ENCODE measurements around the gene SMAD7. TPM values are rescaled to one million over a fixed set of nuclear protein-coding genes. Genes with fewer than 3 reads are reported as not detected.

Gene SMAD7
- total RNA-seq, 1 experiment from 2014 or later = 78.3 TPM

GRCh38 chr18:48929212-48929612 is 21.6 kb downstream of the SMAD7 start:
- no peaks in the 10 kb centered on the region for H3K27me3 ChIP-seq (ENCODE audit: control insufficient read depth, insufficient read depth, low read length)
- DNase-seq = peak; percentile 30
- no peak overlapping the region for H3K4me3 ChIP-seq (ENCODE audit: insufficient read depth, low read depth, low read length)
- H3K36me3 ChIP-seq (replicated peaks; ENCODE audit: control insufficient read depth, insufficient read depth, low read length) = peaks cover 5% of the 10 kb centered on the region

GRCh38 chr18:48928787-48929186 is 22.0 kb downstream of the SMAD7 start:
- Histone ChIP-seq H3K36me3 (replicated peaks; ENCODE audit: control insufficient read depth, insufficient read depth, low read length) (peaks cover 7% of the 10 kb centered on the region), H3K27me3 (ENCODE audit: control insufficient read depth, insufficient read depth, low read length) (no peaks in the 10 kb centered on the region), H3K4me3 (ENCODE audit: insufficient read depth, low read depth, low read length) (no peak overlapping the region)
- DNase-seq = peak; percentile 46

DNA sequence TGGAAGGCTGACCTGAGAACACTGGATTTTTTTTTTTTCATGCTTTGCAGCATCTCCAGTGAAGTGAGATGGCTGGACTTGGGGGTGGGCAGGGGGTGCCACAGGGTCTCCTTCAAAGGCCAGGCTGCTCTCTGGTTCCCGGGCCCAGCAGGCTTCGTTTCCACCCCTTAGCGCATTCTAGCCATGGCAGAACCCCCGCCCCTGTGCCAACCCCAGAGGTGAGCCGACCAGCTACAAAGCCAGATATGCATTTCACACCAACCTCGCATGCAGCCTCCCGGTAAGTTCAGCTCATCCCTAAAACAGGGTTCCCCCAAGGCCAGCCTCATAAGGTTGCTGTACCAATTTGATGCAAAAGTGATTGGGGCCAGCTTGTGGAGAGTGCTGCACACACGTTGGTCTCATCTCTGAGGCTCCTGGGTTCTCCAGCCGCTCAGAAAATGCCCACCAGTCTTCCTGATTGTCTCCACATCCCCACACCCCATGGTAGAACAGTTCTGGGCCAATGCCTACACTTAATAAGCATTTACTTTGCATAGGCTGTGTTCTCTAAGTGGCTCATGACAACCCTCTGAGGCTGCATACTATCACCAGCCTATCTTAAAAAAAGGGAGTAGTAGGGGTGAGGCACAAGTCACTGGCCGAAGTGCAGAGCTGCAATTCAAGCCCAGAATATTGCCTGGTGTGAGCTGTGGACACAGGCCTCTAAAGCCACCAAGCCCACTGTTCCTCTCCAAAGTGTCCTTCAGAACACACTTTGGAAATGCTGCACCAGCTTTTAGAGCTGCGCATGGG is 23.3 kb downstream of the SMAD7 start:
- no peaks in the 10 kb centered on the region for H3K27me3 ChIP-seq (ENCODE audit: control insufficient read depth, insufficient read depth, low read length)
- no peak overlapping the region for H3K4me3 ChIP-seq (ENCODE audit: insufficient read depth, low read depth, low read length)
- H3K36me3 ChIP-seq (replicated peaks; ENCODE audit: control insufficient read depth, insufficient read depth, low read length) = peaks cover 15% of the 10 kb centered on the region
- DNase-seq = no peak

- no peaks in the 10 kb centered on the region for H3K27me3 ChIP-seq (ENCODE audit: control insufficient read depth, insufficient read depth, low read length)
- no peak for DNase-seq
- H3K36me3 ChIP-seq (replicated peaks; ENCODE audit: control insufficient read depth, insufficient read depth, low read length) = peaks cover 18% of the 10 kb centered on the region
- H3K4me3 ChIP-seq (ENCODE audit: insufficient read depth, low read depth, low read length) = no peak overlapping the region
These were observed 24.3 kb downstream of the SMAD7 start for GRCh38 chr18:48926420-48926857.

GRCh38 chr18:48925491-48925780 is 25.3 kb downstream of the SMAD7 start:
- Histone ChIP-seq H3K4me3 (ENCODE audit: insufficient read depth, low read depth, low read length) (no peak overlapping the region), H3K36me3 (replicated peaks; ENCODE audit: control insufficient read depth, insufficient read depth, low read length) (peaks cover 26% of the 10 kb centered on the region), H3K27me3 (ENCODE audit: control insufficient read depth, insufficient read depth, low read length) (no peaks in the 10 kb centered on the region)
- no peak for DNase-seq

- Histone ChIP-seq H3K36me3 (replicated peaks; ENCODE audit: control insufficient read depth, insufficient read depth, low read length) (peaks cover 29% of the 10 kb centered on the region), H3K4me3 (ENCODE audit: insufficient read depth, low read depth, low read length) (no peak overlapping the region), H3K27me3 (ENCODE audit: control insufficient read depth, insufficient read depth, low read length) (no peaks in the 10 kb centered on the region)
- DNase-seq = peak; percentile 74
These were observed 25.9 kb downstream of the SMAD7 start for GRCh38 chr18:48924630-48925490.

- no peak for DNase-seq
- H3K36me3 ChIP-seq (replicated peaks; ENCODE audit: control insufficient read depth, insufficient read depth, low read length) = peaks cover 27% of the 10 kb centered on the region
- no peak overlapping the region for H3K4me3 ChIP-seq (ENCODE audit: insufficient read depth, low read depth, low read length)
These were observed 26.8 kb downstream of the SMAD7 start for GRCh38 chr18:48923746-48924629.

DNA sequence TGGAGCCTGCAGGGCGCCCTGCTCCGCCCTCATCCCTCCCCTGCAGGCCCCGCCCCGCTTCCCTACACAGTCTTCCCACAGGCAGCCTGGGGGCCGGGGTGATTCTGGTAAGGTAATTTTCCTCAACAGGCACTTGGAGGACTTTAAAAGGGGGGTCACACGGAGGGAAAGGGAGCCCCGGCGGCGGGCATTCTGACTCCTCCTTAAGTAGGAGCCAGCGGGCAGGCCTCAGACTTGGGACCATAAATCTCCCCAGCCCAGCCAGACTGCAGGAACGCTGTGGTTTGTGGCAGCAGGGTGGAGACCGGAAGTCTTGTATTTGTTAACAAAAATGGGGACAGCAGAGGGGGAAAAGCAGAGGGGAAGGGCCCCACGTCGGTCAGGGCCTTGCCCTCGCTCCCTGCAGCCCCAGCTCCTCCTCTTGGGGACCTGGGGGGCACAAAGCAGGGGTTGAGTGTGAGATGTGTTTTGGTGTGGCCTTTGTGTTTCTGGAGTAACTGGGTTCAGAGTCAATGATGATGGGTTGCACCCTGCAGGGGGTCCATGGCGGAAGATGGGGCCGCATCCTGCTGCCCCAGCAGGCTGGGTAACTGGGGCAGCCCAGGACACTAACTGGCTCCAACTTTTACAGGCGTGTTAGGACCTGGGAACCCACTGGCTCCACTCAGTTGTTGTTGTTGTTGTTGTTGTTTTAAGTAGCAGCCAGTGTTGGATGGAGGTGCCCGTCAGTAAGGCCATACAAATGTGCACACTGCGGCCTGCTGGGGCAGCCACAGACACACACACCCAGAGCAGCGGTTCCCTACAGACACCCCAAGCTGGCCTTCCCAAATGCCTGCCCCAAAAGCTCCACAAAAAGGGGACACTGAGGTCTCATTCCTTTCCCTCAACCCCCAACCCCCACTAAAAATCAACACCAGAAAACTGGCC is 27.7 kb downstream of the SMAD7 start:
- peak; percentile 84 for DNase-seq
- H3K36me3 ChIP-seq (replicated peaks; ENCODE audit: control insufficient read depth, insufficient read depth, low read length) = peaks cover 27% of the 10 kb centered on the region
- no peak overlapping the region for H3K4me3 ChIP-seq (ENCODE audit: insufficient read depth, low read depth, low read length)
- H3K27me3 ChIP-seq (ENCODE audit: control insufficient read depth, insufficient read depth, low read length) = no peaks in the 10 kb centered on the region

More at GRCh38 chr18:48923746-48924629, 26.8 kb downstream of the SMAD7 start:
- H3K27me3 ChIP-seq (ENCODE audit: control insufficient read depth, insufficient read depth, low read length) = no peaks in the 10 kb centered on the region

DNA sequence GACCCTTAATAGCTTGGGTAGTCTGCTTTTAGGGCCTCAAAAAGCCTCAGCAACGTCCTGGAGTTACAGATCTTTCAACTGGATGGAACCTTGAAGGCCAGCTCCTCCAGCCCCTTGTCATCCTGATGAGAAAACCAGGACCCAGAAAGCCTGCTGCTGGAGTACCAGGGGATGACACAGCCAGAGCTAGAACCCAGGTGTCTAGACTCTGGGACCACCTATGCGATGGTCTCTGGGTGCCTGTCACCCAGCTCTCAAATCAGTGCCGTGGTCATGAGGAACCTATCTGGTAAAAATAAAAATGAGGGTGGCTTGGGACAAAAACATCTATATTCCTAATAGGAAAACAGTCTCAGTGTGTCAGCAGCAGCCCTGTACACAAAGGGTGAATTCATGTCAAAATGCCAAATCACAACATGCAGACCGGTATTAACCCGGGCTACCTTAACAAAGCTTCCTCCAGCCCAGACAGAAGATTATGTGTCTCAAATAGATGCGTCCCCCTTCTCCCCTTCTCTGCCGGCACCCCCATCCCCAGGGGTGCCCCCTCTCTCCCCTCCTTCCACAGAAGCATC is 28.5 kb downstream of the SMAD7 start:
- no peak for DNase-seq
- peaks cover 27% of the 10 kb centered on the region for H3K36me3 ChIP-seq (replicated peaks; ENCODE audit: control insufficient read depth, insufficient read depth, low read length)

DNA sequence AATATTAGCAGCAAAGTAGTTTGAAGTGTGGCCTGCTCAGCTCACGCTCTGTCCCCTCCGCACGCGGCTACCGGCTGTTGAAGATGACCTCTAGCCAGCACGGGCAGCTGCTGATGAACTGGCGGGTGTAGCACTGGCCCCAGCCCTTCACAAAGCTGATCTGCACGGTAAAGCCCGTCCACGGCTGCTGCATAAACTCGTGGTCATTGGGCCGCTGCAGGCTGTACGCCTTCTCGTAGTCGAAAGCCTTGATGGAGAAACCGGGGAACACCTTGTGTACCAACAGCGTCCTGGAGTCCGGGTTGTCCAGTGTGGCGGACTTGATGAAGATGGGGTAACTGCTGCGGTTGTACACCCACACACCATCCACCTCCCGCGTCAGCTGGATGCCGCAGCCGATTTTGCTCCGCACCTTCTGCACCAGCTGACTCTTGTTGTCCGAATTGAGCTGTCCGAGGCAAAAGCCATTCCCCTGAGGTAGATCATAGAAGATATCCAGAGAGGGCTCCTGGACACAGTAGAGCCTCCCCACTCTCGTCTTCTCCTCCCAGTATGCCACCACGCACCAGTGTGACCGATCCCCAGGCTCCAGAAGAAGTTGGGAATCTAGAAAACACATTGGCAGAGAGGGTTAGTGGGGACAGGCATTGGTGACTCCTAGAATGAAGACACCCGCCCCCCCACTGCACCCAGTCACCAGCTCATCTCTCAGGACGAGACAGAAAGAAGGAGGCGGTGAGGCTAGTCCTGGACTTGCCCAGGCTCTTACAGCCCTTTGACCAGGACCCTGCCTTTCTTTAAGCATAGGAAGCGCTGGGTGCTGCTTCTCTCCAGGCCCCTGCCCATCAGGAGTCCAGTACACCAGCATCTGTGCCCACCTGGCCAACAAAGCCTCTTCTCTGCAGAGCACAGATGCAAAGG is 29.2 kb downstream of the SMAD7 start:
- H3K36me3 ChIP-seq (replicated peaks; ENCODE audit: control insufficient read depth, insufficient read depth, low read length) = peaks cover 27% of the 10 kb centered on the region
- no peak overlapping the region for H3K4me3 ChIP-seq (ENCODE audit: insufficient read depth, low read depth, low read length)
- H3K27me3 ChIP-seq (ENCODE audit: control insufficient read depth, insufficient read depth, low read length) = no peaks in the 10 kb centered on the region
- no peak for DNase-seq

More for the DNA sequence above, 28.5 kb downstream of the SMAD7 start:
- Histone ChIP-seq H3K4me3 (ENCODE audit: insufficient read depth, low read depth, low read length) (no peak overlapping the region), H3K27me3 (ENCODE audit: control insufficient read depth, insufficient read depth, low read length) (no peaks in the 10 kb centered on the region)

- peaks cover 26% of the 10 kb centered on the region for H3K36me3 ChIP-seq (replicated peaks; ENCODE audit: control insufficient read depth, insufficient read depth, low read length)
These were observed 30.2 kb downstream of the SMAD7 start for GRCh38 chr18:48920408-48921038.

GRCh38 chr18:48919547-48919946 is 31.2 kb downstream of the SMAD7 start:
- Histone ChIP-seq H3K36me3 (replicated peaks; ENCODE audit: control insufficient read depth, insufficient read depth, low read length) (peaks cover 26% of the 10 kb centered on the region), H3K27me3 (ENCODE audit: control insufficient read depth, insufficient read depth, low read length) (no peaks in the 10 kb centered on the region), H3K4me3 (ENCODE audit: insufficient read depth, low read depth, low read length) (no peak overlapping the region)
- DNase-seq = no peak

More at GRCh38 chr18:48920408-48921038, 30.2 kb downstream of the SMAD7 start:
- no peak for DNase-seq
- Histone ChIP-seq H3K27me3 (ENCODE audit: control insufficient read depth, insufficient read depth, low read length) (no peaks in the 10 kb centered on the region), H3K4me3 (ENCODE audit: insufficient read depth, low read depth, low read length) (no peak overlapping the region)

Measured in H7 (cell line).